DOHH2 (cell line): Measurements from ENCODE around the gene SYT13.

Source experiments
- EZH2phosphoT487 ChIP-seq: fragments of 200-600 bp; sonication (generic); IDR thresholded peaks from 2 replicates; pipeline ENCODE4 v1.6.1; 2017; ENCODE audit warnings: borderline replicate concordance, mild to moderate bottlenecking, antibody characterized with exemption, low read length, moderate library complexity, mixed read lengths
- TF ChIP-seq, protein P1 (sequence below): fragments of 200-600 bp; sonication (generic); IDR thresholded peaks from one replicate; pipeline ENCODE4 v1.5.1; 2014; ENCODE audit warnings: antibody characterized with exemption, mild to moderate bottlenecking, low read depth, low read length; ENCODE audit not compliant: poor library complexity, severe bottlenecking

DNA sequence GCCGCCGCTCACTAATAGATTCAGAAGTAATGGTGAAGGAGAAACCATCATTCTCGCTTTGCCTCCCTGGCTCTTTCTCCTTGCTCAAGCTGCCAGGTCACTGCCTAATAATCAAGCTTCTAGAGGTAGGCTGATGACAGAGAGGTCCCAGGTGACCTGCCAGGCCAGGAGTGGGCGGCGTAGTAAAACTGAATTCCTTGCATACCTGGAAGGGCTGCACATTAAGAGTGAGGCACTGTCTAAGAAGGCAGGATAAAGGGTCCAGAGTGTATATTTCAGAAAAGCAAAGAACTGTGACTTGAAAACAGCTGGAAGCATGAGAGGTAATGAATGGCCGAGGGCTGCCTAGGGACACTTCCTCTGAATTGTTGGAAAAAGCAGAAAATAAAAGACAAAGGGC is 4.1 kb downstream of the SYT13 start:
- TF ChIP-seq, protein P1, sequence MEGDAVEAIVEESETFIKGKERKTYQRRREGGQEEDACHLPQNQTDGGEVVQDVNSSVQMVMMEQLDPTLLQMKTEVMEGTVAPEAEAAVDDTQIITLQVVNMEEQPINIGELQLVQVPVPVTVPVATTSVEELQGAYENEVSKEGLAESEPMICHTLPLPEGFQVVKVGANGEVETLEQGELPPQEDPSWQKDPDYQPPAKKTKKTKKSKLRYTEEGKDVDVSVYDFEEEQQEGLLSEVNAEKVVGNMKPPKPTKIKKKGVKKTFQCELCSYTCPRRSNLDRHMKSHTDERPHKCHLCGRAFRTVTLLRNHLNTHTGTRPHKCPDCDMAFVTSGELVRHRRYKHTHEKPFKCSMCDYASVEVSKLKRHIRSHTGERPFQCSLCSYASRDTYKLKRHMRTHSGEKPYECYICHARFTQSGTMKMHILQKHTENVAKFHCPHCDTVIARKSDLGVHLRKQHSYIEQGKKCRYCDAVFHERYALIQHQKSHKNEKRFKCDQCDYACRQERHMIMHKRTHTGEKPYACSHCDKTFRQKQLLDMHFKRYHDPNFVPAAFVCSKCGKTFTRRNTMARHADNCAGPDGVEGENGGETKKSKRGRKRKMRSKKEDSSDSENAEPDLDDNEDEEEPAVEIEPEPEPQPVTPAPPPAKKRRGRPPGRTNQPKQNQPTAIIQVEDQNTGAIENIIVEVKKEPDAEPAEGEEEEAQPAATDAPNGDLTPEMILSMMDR, result no peak
- no peak for TF ChIP-seq EZH2phosphoT487
